WTC11 (cell line): ENCODE results near the gene SLCO2A1. TPM values are rescaled to one million over a fixed set of nuclear protein-coding genes. Genes with fewer than 3 reads are reported as not detected.

Source experiments
- ATAC-seq: fragments of 200-7000 bp; cut with Tn5 transposase; 2 replicates; pipeline ENCODE4 v1.10.0; 2021; ENCODE audit warnings: mild to moderate bottlenecking, moderate library complexity
- CTCF ChIA-PET: fragments of 300-600 bp; sonication (Branson Sonifier 250); formaldehyde crosslinking; loops from one replicate; lab custom pipeline; 2021; ENCODE audit warnings: antibody characterized with exemption; lab: Charles Lee
- POLR2A ChIA-PET: fragments of 350-600 bp; sonication (Branson Sonifier 250); formaldehyde crosslinking; loops from one replicate; lab custom pipeline; 2021; ENCODE audit warnings: antibody characterized with exemption; lab: Charles Lee
- DNase-seq: peaks from one replicate; pipeline ENCODE4 v3.0.0; 2021; ENCODE audit warnings: low spot score
- H3K27ac Mint-ChIP-seq: 2 replicates; pipeline ENCODE4 v1.8.0; 2021; ENCODE audit warnings: mixed read lengths
- H3K27me3 Mint-ChIP-seq: 2 replicates; pipeline ENCODE4 v1.8.0; 2021; ENCODE audit warnings: low read depth, mild to moderate bottlenecking, moderate library complexity, mixed read lengths
- H3K36me3 Mint-ChIP-seq: 2 replicates; pipeline ENCODE4 v1.8.0; 2021; ENCODE audit warnings: mixed read lengths
- H3K4me1 Mint-ChIP-seq: 2 replicates; pipeline ENCODE4 v1.8.0; 2022; ENCODE audit warnings: mixed read lengths
- H3K4me3 Mint-ChIP-seq: 2 replicates; pipeline ENCODE4 v1.8.0; 2021; ENCODE audit warnings: mild to moderate bottlenecking, moderate library complexity, mixed read lengths
- H3K9me3 Mint-ChIP-seq: 2 replicates; pipeline ENCODE4 v1.8.0; 2021; ENCODE audit warnings: mixed read lengths
- ATF1 ChIP-seq: sonication (generic); formaldehyde crosslinking; IDR thresholded peaks from 2 replicates; pipeline ENCODE4 v1.8.1; 2023; ENCODE audit warnings: mild to moderate bottlenecking, moderate library complexity, missing genetic modification reagents
- CREB1 ChIP-seq: sonication (generic); formaldehyde crosslinking; IDR thresholded peaks from 2 replicates; pipeline ENCODE4 v1.8.0; 2023; ENCODE audit warnings: mild to moderate bottlenecking, missing genetic modification reagents
- JAZF1 ChIP-seq: fragments of 250-450 bp; sonication (Bioruptor Pico); IDR thresholded peaks from 2 replicates; pipeline ENCODE4 v1.9.0; 2021; ENCODE audit warnings: moderate library complexity, mild to moderate bottlenecking, inconsistent platforms
- JUN ChIP-seq: sonication (generic); formaldehyde crosslinking; IDR thresholded peaks from 2 replicates; pipeline ENCODE4 v1.8.0; 2023; ENCODE audit warnings: mild to moderate bottlenecking, missing genetic modification reagents
- NFE2L1 ChIP-seq: sonication (generic); formaldehyde crosslinking; IDR thresholded peaks from 2 replicates; pipeline ENCODE4 v1.8.1; 2023; ENCODE audit warnings: missing genetic modification reagents
- RELA ChIP-seq: sonication (generic); formaldehyde crosslinking; IDR thresholded peaks from 2 replicates; pipeline ENCODE4 v1.8.1; 2022; ENCODE audit warnings: missing genetic modification reagents, mild to moderate bottlenecking, borderline replicate concordance
- RORB ChIP-seq: fragments of 250-450 bp; sonication (Bioruptor Pico); IDR thresholded peaks from 2 replicates; pipeline ENCODE4 v1.9.0; 2021; ENCODE audit warnings: mild to moderate bottlenecking
- ZBTB21 ChIP-seq: sonication (generic); formaldehyde crosslinking; IDR thresholded peaks from 2 replicates; pipeline ENCODE4 v1.8.1; 2023; ENCODE audit warnings: mild to moderate bottlenecking, missing genetic modification reagents, borderline replicate concordance
- ZNF416 ChIP-seq: fragments of 250-450 bp; sonication (Bioruptor Pico); IDR thresholded peaks from 2 replicates; pipeline ENCODE4 v1.9.0; 2021; ENCODE audit warnings: mild to moderate bottlenecking, inconsistent platforms
- total RNA-seq: library from RNA; stranded (reverse); gene quantifications from 3 replicates; pipeline ENCODE4 v1.2.3, GENCODE V29; 2021
- TF ChIP-seq, protein P1 (sequence below): sonication (generic); formaldehyde crosslinking; IDR thresholded peaks from 2 replicates; pipeline ENCODE4 v1.8.1; 2023; ENCODE audit warnings: mild to moderate bottlenecking, moderate library complexity, missing genetic modification reagents
- TF ChIP-seq, protein P2 (sequence below): sonication (generic); formaldehyde crosslinking; IDR thresholded peaks from 2 replicates; pipeline ENCODE4 v1.8.0; 2022; ENCODE audit warnings: missing genetic modification reagents
- TF ChIP-seq, protein P3 (sequence below): sonication (generic); formaldehyde crosslinking; IDR thresholded peaks from 2 replicates; pipeline ENCODE4 v1.8.1; 2023; ENCODE audit warnings: mild to moderate bottlenecking, missing genetic modification reagents
- TF ChIP-seq, protein P4 (sequence below): sonication (generic); formaldehyde crosslinking; IDR thresholded peaks from 2 replicates; pipeline ENCODE4 v1.8.0; 2022; ENCODE audit warnings: mild to moderate bottlenecking, missing genetic modification reagents

SLCO2A1 gene
- total RNA-seq, 1 experiment from 2014 or later = 3.3 TPM

DNA sequence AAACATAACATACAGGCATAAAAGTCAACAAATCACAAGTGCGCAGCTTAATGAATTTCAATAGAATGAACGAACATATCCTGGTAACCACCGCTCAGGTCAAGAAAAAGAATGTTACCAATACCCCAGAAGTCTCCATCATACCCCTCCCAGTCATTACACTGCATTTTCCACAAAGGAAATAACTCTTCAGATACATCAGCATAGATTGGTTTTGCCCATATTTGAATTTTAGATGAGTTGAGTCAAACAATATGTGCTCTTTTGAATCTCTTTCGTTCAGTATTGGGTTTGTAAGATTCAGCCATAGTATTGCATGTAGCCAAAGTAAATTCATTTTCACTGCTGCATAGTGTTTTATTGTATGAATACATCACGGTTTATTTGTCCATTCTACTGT is 127.9 kb downstream of the SLCO2A1 start (continued):
- TF ChIP-seq ZBTB21 (CRISPR knock-in tag) = no peak

DNA sequence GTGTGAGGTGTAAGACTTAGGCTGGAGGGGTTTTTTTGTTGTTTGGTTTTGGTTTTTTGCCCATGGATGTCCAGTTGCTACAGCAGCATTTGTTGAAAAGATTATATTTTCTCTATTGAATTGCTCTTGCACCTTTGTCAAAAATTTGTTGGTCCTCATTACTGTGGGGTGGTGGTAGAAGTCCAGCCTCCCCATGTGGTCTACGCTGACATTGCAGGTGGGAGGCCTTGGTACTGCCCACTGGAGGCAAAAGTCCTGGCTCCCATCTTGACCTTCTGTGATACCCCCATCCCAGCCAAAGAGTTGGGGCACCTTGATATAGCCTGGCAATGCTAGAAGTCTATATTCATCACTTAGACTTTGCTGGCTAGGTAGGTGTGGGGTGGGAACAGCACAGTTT is 128.6 kb downstream of the SLCO2A1 start:
- H3K27me3 Mint-ChIP-seq = peaks cover 23% of the 10 kb centered on the region

DNA sequence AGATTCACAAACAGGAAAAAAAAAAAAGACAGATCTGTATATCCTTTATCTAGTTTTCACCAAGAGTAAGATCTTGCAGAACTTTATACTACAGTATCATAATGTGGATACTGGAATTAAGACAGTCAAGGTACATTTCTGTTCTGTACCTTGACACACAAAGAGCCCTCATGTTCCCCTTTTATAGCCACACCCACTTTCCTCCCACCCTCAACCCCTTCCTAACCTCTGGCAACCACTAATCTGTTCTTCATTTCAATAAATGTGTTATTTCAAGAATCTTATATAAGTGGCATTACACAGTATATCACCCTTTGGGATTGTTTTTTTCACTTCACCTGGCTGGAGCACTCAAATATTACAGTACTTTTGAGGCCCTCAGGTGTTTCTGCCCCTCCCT is 130.4 kb downstream of the SLCO2A1 start:
- no peak for ATAC-seq
- no peaks in the 10 kb centered on the region for H3K9me3 Mint-ChIP-seq
- ChIA-PET POLR2A (no interaction called here), CTCF (interaction anchor here (0.7 kb wide), 1 partner anchor 11 kb away, joined by 3 read pairs; no protein-coding TSS in a partner anchor)
- no peak overlapping the region for H3K4me3 Mint-ChIP-seq
- no peaks in the 10 kb centered on the region for H3K36me3 Mint-ChIP-seq
- peaks cover 29% of the 10 kb centered on the region for H3K27me3 Mint-ChIP-seq
- no peak overlapping the region for H3K27ac Mint-ChIP-seq
- TF ChIP-seq ATF1 (CRISPR knock-in tag) = no peak
- TF ChIP-seq, protein P1, sequence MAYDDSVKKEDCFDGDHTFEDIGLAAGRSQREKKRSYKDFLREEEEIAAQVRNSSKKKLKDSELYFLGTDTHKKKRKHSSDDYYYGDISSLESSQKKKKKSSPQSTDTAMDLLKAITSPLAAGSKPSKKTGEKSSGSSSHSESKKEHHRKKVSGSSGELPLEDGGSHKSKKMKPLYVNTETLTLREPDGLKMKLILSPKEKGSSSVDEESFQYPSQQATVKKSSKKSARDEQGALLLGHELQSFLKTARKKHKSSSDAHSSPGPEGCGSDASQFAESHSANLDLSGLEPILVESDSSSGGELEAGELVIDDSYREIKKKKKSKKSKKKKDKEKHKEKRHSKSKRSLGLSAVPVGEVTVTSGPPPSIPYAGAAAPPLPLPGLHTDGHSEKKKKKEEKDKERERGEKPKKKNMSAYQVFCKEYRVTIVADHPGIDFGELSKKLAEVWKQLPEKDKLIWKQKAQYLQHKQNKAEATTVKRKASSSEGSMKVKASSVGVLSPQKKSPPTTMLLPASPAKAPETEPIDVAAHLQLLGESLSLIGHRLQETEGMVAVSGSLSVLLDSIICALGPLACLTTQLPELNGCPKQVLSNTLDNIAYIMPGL (CRISPR knock-in tag) = no peak
- TF ChIP-seq, protein P2, sequence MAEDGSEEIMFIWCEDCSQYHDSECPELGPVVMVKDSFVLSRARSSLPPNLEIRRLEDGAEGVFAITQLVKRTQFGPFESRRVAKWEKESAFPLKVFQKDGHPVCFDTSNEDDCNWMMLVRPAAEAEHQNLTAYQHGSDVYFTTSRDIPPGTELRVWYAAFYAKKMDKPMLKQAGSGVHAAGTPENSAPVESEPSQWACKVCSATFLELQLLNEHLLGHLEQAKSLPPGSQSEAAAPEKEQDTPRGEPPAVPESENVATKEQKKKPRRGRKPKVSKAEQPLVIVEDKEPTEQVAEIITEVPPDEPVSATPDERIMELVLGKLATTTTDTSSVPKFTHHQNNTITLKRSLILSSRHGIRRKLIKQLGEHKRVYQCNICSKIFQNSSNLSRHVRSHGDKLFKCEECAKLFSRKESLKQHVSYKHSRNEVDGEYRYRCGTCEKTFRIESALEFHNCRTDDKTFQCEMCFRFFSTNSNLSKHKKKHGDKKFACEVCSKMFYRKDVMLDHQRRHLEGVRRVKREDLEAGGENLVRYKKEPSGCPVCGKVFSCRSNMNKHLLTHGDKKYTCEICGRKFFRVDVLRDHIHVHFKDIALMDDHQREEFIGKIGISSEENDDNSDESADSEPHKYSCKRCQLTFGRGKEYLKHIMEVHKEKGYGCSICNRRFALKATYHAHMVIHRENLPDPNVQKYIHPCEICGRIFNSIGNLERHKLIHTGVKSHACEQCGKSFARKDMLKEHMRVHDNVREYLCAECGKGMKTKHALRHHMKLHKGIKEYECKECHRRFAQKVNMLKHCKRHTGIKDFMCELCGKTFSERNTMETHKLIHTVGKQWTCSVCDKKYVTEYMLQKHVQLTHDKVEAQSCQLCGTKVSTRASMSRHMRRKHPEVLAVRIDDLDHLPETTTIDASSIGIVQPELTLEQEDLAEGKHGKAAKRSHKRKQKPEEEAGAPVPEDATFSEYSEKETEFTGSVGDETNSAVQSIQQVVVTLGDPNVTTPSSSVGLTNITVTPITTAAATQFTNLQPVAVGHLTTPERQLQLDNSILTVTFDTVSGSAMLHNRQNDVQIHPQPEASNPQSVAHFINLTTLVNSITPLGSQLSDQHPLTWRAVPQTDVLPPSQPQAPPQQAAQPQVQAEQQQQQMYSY = no peak
- TF ChIP-seq, all 79 proteins: peak for 0
- H3K4me1 Mint-ChIP-seq = no peaks in the 10 kb centered on the region
- no peak for DNase-seq

More for the DNA sequence above, 128.6 kb downstream of the SLCO2A1 start:
- ATAC-seq (peak; percentile 82), DNase-seq (no peak)
- Mint-ChIP-seq H3K4me1 (no peaks in the 10 kb centered on the region), H3K4me3 (no peak overlapping the region), H3K27ac (no peak overlapping the region), H3K9me3 (peaks cover 2% of the 10 kb centered on the region), H3K36me3 (no peaks in the 10 kb centered on the region)
- ChIA-PET CTCF (no interaction called here), POLR2A (no interaction called here)
- TF ChIP-seq NFE2L1 (CRISPR knock-in tag) (no peak), JUN (no peak), CREB1 (CRISPR knock-in tag) (no peak), RORB (CRISPR knock-in tag) (no peak), RELA (CRISPR knock-in tag) (no peak), JAZF1 (CRISPR knock-in tag) (no peak), ZNF416 (no peak)
- TF ChIP-seq, protein P3, sequence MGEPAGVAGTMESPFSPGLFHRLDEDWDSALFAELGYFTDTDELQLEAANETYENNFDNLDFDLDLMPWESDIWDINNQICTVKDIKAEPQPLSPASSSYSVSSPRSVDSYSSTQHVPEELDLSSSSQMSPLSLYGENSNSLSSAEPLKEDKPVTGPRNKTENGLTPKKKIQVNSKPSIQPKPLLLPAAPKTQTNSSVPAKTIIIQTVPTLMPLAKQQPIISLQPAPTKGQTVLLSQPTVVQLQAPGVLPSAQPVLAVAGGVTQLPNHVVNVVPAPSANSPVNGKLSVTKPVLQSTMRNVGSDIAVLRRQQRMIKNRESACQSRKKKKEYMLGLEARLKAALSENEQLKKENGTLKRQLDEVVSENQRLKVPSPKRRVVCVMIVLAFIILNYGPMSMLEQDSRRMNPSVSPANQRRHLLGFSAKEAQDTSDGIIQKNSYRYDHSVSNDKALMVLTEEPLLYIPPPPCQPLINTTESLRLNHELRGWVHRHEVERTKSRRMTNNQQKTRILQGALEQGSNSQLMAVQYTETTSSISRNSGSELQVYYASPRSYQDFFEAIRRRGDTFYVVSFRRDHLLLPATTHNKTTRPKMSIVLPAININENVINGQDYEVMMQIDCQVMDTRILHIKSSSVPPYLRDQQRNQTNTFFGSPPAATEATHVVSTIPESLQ (CRISPR knock-in tag) = no peak
- TF ChIP-seq, protein P4, sequence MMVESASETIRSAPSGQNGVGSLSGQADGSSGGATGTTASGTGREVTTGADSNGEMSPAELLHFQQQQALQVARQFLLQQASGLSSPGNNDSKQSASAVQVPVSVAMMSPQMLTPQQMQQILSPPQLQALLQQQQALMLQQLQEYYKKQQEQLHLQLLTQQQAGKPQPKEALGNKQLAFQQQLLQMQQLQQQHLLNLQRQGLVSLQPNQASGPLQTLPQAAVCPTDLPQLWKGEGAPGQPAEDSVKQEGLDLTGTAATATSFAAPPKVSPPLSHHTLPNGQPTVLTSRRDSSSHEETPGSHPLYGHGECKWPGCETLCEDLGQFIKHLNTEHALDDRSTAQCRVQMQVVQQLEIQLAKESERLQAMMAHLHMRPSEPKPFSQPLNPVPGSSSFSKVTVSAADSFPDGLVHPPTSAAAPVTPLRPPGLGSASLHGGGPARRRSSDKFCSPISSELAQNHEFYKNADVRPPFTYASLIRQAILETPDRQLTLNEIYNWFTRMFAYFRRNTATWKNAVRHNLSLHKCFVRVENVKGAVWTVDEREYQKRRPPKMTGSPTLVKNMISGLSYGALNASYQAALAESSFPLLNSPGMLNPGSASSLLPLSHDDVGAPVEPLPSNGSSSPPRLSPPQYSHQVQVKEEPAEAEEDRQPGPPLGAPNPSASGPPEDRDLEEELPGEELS = no peak
